Omental fat pad (tissue), 4 donors: ENCODE data around the gene DUSP7. TPM values are rescaled to one million over a fixed set of nuclear protein-coding genes. Genes with fewer than 3 reads are reported as not detected.

Experiments used
- ATAC-seq: fragments of 150-250 bp; one replicate; pipeline ENCODE4 v1.9.1; 2016; ENCODE audit warnings: mild to moderate bottlenecking, moderate library complexity; ENCODE audit not compliant: low FRiP score
- DNase-seq: peaks from one replicate; pipeline ENCODE4 v3.0.0-alpha.2; 2019; ENCODE audit warnings: low spot score
- total RNA-seq, 4 donors: library from RNA; depleted of rRNA; stranded (reverse); fragments of >200 nt; gene quantifications; one replicate each; pipeline ENCODE4 v1.1.0, GENCODE V29; 2016
- TF ChIP-seq, protein P1 (sequence below), 3 donors: fragments of 450-650 bp; IDR thresholded peaks; one replicate each; pipeline ENCODE4 v1.5.1; 2016 to 2017; ENCODE audit warnings: antibody characterized with exemption in 3 of 3, mild to moderate bottlenecking in 3 of 3, moderate library complexity in 2 of 3

DUSP7 gene
- total RNA-seq, 4 donors from 2014 or later, result 5.5 to 22.2 (median 16.8) TPM

DNA sequence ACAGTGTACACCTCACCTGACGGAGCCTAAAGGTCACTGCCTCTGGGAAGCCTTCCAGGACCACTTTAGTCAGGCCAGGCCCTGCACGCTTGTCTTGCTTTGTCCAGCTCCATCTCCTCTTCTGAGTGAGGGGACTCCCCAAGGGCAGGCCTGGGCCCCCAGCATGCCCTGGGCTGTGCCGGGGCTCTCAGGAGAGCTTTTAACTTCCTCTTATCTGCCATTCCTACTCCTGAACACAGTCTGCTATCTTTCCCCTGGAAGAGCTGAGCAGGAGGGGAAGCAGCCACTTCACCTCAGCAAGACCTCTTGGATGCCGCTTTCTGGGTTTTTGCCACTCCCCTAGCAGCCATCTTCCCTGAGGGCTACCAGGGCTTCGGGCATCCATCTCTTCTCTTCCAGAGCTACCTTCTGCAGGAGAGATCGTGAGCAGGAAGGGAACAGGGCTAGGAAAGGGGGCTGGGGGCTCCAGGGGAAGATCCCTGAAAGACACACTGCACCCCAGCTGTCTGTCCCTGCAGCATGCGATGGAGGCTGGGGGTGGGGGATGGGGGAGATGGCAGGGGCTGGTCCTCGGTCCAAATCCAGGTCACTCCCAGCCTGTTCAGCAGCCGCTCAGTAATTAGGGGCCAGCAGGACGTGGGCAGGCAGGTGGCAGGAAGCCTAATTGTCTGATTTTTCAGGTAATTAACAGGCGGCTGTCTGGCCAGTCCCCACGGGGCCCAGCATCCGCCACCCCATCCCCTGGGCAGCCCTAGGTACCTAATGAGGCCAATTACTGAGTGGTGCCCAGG lies 40.7 kb downstream of the DUSP7 start:
- DNase-seq (no peak), ATAC-seq (no peak)
- TF ChIP-seq, protein P1, sequence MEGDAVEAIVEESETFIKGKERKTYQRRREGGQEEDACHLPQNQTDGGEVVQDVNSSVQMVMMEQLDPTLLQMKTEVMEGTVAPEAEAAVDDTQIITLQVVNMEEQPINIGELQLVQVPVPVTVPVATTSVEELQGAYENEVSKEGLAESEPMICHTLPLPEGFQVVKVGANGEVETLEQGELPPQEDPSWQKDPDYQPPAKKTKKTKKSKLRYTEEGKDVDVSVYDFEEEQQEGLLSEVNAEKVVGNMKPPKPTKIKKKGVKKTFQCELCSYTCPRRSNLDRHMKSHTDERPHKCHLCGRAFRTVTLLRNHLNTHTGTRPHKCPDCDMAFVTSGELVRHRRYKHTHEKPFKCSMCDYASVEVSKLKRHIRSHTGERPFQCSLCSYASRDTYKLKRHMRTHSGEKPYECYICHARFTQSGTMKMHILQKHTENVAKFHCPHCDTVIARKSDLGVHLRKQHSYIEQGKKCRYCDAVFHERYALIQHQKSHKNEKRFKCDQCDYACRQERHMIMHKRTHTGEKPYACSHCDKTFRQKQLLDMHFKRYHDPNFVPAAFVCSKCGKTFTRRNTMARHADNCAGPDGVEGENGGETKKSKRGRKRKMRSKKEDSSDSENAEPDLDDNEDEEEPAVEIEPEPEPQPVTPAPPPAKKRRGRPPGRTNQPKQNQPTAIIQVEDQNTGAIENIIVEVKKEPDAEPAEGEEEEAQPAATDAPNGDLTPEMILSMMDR (IDR thresholded peaks at IDR 0.05), result no peak

DNA sequence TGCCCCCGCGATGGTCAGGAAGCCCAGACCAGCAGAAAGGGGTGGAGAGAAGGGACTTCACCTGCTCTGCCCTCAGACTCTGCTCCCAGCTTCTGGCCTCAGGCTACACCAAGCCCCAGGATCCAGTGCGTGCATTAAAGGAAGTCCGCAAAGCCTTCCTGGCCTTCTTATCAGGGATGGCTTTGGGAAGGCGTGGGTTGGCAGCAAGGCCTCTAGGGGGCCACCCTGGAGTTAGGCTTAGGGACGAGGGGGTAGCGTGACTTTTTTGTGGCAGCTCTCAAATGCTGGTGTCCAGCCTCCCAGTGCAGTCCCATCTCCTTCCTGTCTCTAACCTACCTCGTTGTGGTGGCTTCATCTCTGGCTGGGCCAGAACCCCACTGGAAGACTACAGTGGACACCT lies 41.8 kb downstream of the DUSP7 start:
- no peak for DNase-seq
- TF ChIP-seq, protein P1 (IDR thresholded peaks at IDR 0.05), result no peak
- ATAC-seq, result no peak

DNA sequence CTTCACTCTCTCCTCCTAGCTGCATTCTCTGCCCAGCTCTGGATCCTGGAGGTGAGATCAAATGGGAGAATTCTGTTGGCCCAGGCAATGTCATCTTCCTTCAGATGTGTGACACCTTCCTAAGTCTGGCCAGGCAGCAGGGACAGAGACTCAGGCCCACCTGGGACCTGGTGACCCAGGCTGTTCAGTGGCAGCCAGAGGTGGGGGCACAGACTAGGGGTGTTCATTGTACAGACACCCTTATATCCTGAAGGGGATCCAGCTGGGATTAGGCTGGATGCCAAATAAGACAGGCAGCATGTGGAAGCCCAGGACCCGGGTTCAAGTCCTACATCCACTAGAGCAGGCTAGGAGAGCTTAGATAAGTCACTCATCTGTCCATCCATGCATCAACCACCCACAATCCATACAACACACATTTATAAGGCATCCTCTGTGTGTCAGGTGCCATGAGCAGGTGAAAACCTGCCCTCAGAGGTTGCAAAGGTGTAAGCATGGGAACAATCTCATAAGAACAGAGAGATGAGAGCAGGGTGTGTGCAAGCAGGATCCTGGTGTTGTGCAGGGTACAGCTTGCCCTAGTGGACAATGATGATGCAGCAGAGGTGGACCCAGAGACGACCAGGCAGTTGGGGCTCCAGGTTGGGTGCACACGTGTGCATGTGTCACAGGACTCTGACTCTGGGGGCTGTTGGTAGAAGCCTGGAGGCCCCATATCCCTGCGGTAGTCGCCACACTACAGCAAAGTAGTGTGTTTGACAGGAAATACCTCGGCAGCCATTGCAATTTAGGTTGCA lies 42.4 kb downstream of the DUSP7 start:
- TF ChIP-seq, protein P1 (IDR thresholded peaks at IDR 0.05), result no peak
- DNase-seq (no peak), ATAC-seq (no peak)

DNA sequence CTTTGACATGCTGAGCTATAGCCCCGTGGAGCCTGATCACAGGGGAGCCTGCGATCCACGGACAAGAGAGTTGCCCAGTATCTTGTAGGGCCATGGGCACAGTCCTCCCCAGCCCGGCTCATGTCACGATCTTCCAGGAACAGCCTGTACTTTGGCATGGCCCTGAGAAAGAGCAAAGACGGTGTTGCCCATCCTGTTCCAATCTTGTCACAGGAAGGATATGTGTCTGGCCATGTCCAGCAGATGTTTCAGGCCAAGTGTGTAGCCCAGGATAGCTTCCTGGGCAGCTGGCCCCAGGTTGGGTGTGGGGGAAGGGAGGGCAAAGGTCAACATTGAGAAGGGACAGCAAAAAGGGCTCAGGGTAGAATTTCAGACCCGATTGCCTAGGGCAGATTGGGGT lies 43.7 kb downstream of the DUSP7 start:
- TF ChIP-seq, protein P1 (IDR thresholded peaks at IDR 0.05), result no peak
- DNase-seq, result no peak
- no peak for ATAC-seq

DNA sequence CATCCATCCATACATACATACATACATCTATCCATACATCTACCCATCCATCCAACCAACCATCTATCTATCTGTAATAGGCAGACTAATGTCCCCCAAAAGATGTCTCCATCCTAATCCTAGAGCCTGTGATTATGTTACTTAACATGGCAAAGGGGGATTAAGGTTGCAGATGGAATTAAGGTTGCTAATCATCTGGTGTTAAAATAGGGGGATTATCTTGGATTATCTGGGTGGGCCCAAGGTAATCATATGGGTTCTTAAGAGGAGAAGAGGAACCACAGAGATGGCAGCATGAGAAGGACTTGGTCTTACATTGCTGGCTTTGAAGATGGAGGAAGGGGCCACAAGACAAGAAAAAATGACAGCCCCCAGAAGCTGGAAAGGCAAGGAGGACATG lies 45.9 kb downstream of the DUSP7 start:
- ATAC-seq (no peak), DNase-seq (no peak)
- TF ChIP-seq, protein P1 (IDR thresholded peaks at IDR 0.05), result no peak

DNA sequence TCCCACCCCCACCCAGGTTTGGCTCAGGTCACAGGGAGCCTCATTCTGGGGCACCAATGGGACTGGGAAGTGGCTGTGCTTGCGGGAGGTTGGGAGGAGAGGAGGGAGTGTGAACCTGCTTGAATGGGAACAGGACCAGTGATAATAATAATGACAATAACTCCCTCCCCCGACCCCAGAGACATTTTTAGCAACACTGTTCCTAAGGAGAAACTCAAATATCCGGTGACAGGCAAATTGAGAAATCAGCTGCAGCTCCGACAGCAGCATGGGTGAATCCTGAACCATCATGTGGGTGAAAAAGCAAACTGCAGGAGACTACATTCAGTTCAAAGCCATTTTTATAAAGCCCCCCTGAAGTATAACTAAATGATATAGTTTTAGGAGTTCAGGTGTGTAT lies 49.1 kb downstream of the DUSP7 start:
- TF ChIP-seq, protein P1 (IDR thresholded peaks at IDR 0.05), result no peak
- ATAC-seq, result no peak
- DNase-seq, result no peak

DNA sequence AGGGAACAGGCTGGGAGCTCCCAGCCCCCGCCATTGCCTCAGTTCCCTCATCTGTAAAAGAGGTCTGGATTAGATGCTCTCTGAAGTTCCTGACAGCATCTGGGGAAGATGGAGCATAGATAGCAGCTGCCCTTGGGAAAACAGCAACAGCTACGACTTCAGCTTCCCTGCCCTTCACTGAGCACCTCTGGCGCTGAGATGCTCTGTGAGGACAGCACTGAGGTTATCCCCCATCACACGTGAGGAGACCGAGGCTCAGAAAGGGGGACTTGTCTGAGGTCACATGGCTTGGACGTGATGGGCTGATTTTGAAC lies 49.6 kb downstream of the DUSP7 start:
- no peak for DNase-seq
- TF ChIP-seq, protein P1 (IDR thresholded peaks at IDR 0.05), result no peak
- no peak for ATAC-seq
